ENCODE results near the gene ZCCHC2. TPM values are rescaled to one million over a fixed set of nuclear protein-coding genes. Genes with fewer than 3 reads are reported as not detected.

Gene ZCCHC2
- total RNA-seq, 2 donors from 2014 or later, result 14.4 to 16.9 TPM

DNA sequence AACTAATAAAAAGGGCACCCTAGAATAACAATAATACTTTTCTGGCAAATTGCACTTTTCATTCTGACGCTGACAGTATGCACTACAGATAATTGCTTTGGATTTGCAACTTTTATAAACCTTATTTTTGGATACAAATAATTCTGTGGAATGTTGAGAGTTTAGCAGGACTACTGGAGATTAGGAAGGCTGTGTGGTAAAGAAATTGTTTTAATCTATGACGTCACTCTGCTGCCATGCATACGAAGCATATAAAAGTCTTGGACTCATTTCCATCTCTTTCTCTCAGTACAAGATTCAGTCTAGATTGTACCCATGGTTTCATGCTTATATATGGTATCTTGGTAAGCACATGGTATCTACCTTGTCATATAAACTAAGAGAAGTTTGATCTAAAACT lies 28.1 kb upstream of the ZCCHC2 start:
- H3K27ac ChIP-seq (ENCODE audit: low read depth, low read length), result no peak overlapping the region
- no peaks in the 10 kb centered on the region for H3K4me1 ChIP-seq (ENCODE audit: control insufficient read depth, insufficient read depth, low read length)
- Mint-ChIP-seq H3K4me1 (peaks cover 16% of the 10 kb centered on the region), H3K9me3 (no peaks in the 10 kb centered on the region), H3K27me3 (ENCODE audit: insufficient read depth) (peaks cover 43% of the 10 kb centered on the region), H3K27ac (no peak overlapping the region), H3K36me3 (ENCODE audit: low read depth) (no peaks in the 10 kb centered on the region), H3K4me3 (no peak overlapping the region)
- WGBS, 2 experiments (ENCODE audit: insufficient coverage in 1 of 2, insufficient read length in 1 of 2), result 94 to 100% methylated on average over 1 to 2 of the region's 3 CpGs
- DNase-seq, result no peak
- H3K36me3 ChIP-seq (ENCODE audit: control insufficient read depth, insufficient read depth, low read length), result no peaks in the 10 kb centered on the region
- no peak overlapping the region for H3K9ac ChIP-seq (ENCODE audit: extremely low read depth, low read length, poor library complexity, severe bottlenecking)
- peaks cover 70% of the 10 kb centered on the region for H3K27me3 ChIP-seq (ENCODE audit: control insufficient read depth, insufficient read depth, low read length, poor library complexity, severe bottlenecking)
- H3K4me3 ChIP-seq (ENCODE audit: low read length), result no peak overlapping the region
- TF ChIP-seq, protein P1, sequence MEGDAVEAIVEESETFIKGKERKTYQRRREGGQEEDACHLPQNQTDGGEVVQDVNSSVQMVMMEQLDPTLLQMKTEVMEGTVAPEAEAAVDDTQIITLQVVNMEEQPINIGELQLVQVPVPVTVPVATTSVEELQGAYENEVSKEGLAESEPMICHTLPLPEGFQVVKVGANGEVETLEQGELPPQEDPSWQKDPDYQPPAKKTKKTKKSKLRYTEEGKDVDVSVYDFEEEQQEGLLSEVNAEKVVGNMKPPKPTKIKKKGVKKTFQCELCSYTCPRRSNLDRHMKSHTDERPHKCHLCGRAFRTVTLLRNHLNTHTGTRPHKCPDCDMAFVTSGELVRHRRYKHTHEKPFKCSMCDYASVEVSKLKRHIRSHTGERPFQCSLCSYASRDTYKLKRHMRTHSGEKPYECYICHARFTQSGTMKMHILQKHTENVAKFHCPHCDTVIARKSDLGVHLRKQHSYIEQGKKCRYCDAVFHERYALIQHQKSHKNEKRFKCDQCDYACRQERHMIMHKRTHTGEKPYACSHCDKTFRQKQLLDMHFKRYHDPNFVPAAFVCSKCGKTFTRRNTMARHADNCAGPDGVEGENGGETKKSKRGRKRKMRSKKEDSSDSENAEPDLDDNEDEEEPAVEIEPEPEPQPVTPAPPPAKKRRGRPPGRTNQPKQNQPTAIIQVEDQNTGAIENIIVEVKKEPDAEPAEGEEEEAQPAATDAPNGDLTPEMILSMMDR (conservative IDR thresholded peaks at IDR 0.05), result no peak
- no peaks in the 10 kb centered on the region for H3K9me3 ChIP-seq (ENCODE audit: control insufficient read depth, low read length)

DNA sequence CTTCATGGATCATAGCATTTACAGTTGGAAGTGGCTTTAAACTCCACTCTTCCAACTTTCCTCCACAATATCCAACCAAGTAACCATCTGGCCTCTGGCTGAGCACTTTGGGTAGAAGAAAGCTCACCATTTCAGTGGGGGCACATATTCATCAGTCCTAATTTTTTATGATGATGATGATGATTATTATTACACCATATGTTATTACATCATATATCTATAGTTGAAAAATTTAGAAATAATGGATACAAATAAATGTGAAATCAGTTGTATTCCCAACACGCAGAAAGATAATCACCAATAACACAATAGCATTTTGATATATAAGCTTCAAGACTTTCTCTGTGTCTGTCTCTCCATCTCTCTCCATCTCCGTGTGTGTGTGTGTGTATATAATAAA lies 26.6 kb upstream of the ZCCHC2 start:
- no peaks in the 10 kb centered on the region for H3K9me3 Mint-ChIP-seq
- 100% methylated on average over 1 of the region's 2 CpGs; no CpG with 5 or more reads in 1 of the 2 experiments for WGBS, 2 experiments (ENCODE audit: insufficient coverage in 1 of 2, insufficient read length in 1 of 2)
- H3K4me3 Mint-ChIP-seq, result no peak overlapping the region
- H3K9me3 ChIP-seq (ENCODE audit: control insufficient read depth, low read length), result no peaks in the 10 kb centered on the region
- H3K4me3 ChIP-seq (ENCODE audit: low read length), result no peak overlapping the region
- no peak overlapping the region for H3K27ac ChIP-seq (ENCODE audit: low read depth, low read length)
- no peak overlapping the region for H3K27ac Mint-ChIP-seq
- TF ChIP-seq, protein P1 (conservative IDR thresholded peaks at IDR 0.05), result no peak
- H3K36me3 ChIP-seq (ENCODE audit: control insufficient read depth, insufficient read depth, low read length), result no peaks in the 10 kb centered on the region
- H3K27me3 ChIP-seq (ENCODE audit: control insufficient read depth, insufficient read depth, low read length, poor library complexity, severe bottlenecking), result peaks cover 65% of the 10 kb centered on the region
- no peaks in the 10 kb centered on the region for H3K36me3 Mint-ChIP-seq (ENCODE audit: low read depth)
- H3K4me1 ChIP-seq (ENCODE audit: control insufficient read depth, insufficient read depth, low read length), result no peaks in the 10 kb centered on the region
- no peak for DNase-seq
- no peak overlapping the region for H3K9ac ChIP-seq (ENCODE audit: extremely low read depth, low read length, poor library complexity, severe bottlenecking)
- H3K4me1 Mint-ChIP-seq, result peaks cover 21% of the 10 kb centered on the region
- H3K27me3 Mint-ChIP-seq (ENCODE audit: insufficient read depth), result peaks cover 43% of the 10 kb centered on the region

DNA sequence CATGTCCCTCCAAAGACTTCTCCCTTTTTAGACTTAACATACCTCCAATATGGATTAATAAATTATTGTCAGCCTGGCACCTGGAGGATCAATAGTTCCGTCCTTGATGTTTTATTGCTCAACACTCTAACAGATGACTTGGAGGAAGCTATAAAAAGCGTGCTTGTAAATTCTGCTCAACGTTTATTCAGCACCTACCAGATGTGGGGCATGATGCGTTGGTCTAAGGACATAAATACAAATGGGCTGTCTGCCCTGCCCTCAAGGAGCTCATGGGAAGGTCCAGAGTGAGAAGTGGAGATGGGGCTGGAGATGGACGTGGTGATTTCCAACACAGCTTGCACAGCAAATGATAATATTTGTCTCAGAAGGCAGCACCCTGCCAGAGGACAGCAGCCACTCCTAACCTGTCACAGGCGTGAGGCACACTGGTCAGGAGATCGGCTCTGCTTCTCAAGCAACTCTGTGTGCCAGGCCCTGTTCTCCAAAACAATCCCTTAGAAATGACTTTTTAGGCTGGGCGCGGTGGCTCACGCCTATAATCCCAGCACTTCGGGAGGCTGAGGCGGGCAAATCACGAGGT lies 25.5 kb upstream of the ZCCHC2 start:
- Mint-ChIP-seq H3K27ac (no peak overlapping the region), H3K9me3 (no peaks in the 10 kb centered on the region), H3K4me3 (no peak overlapping the region), H3K27me3 (ENCODE audit: insufficient read depth) (peaks cover 37% of the 10 kb centered on the region), H3K36me3 (ENCODE audit: low read depth) (no peaks in the 10 kb centered on the region), H3K4me1 (peaks cover 21% of the 10 kb centered on the region)
- Histone ChIP-seq H3K27ac (ENCODE audit: low read depth, low read length) (no peak overlapping the region), H3K27me3 (ENCODE audit: control insufficient read depth, insufficient read depth, low read length, poor library complexity, severe bottlenecking) (peaks cover 55% of the 10 kb centered on the region), H3K4me3 (ENCODE audit: low read length) (no peak overlapping the region), H3K4me1 (ENCODE audit: control insufficient read depth, insufficient read depth, low read length) (no peaks in the 10 kb centered on the region), H3K9ac (ENCODE audit: extremely low read depth, low read length, poor library complexity, severe bottlenecking) (no peak overlapping the region), H3K9me3 (ENCODE audit: control insufficient read depth, low read length) (no peaks in the 10 kb centered on the region), H3K36me3 (ENCODE audit: control insufficient read depth, insufficient read depth, low read length) (no peaks in the 10 kb centered on the region)
- 84 to 88% methylated on average over 11 to 13 of the region's 13 CpGs for WGBS, 2 experiments (ENCODE audit: insufficient coverage in 1 of 2, insufficient read length in 1 of 2)
- TF ChIP-seq, protein P1 (conservative IDR thresholded peaks at IDR 0.05), result no peak
- no peak for DNase-seq

All from endodermal cell (in vitro differentiated cells).